Measurements from ENCODE around the gene CRTC2. TPM values are rescaled to one million over a fixed set of nuclear protein-coding genes. Genes with fewer than 3 reads are reported as not detected.

Gene CRTC2
- total and polyA plus RNA-seq, 2 of the 4 experiments (the other 2 are of a cell fraction), result 2.7 to 20.1 TPM

DNA sequence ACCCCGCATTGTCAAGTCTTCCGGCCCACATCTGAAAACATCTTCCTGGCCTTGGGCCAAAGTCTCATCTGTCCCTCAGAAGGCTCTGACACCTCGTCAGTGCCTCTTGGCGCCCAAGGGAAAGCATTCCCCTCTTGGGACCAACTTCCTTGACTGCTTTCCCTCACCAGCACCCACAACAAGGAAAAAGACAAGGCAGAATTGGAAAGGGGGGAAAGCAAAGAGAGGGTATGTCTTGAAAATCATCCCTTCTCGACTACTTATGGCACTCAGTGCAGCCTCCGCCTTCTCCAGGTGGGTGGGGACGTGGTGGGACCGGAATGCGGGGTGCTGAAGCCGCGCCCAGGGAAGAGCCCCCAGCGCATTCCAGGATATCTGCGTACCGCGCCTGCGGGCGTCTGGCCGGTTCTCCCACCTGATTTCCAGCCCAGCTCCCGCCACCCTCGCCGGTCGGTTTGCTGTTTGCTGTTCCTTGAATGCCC, 5.5 kb upstream of the CRTC2 start:
- dilution Hi-C loops (cut with HindIII; ENCODE audit: low sequenced_read_pairs, unreplicated experiment) (no loop called here), intact Hi-C loops (cut with micrococcal nuclease) (loop anchor here (2.0 kb wide), 1 partner anchor 23 kb away; the partner anchor contains the start of gene RAB13), in situ Hi-C loops (cut with MboI; ENCODE audit: low sequenced_read_pairs) (loop anchor here (25.0 kb wide), 1 partner anchor 427 kb away; the partner anchor contains the start of genes S100A3, S100A4, S100A5 and S100A6)
- WGBS, 2 experiments (ENCODE audit: extremely low coverage in 2 of 2, insufficient read length in 1 of 2), result 1% methylated on average over 14 of the region's 22 CpGs; no CpG with 5 or more reads in 1 of the 2 experiments
- TSS peak; percentile 37 for BruUV-seq (replicated peaks)
- H3K36me3 ChIP-seq (ENCODE audit: control insufficient read depth, insufficient read depth, low read length), result peaks cover 13% of the 10 kb centered on the region; the same call in 1 of the 2 replicates
- no peak for TF ChIP-seq BHLHE40 (IDR thresholded peaks at IDR 0.05; ENCODE audit: low read depth, low read length)
- no peak for TF ChIP-seq SMC3 (IDR thresholded peaks at IDR 0.05; ENCODE audit: low read depth, low read length)
- no peak for TF ChIP-seq FOS (IDR thresholded peaks at IDR 0.05; ENCODE audit: low read depth, low read length)
- no peak for TF ChIP-seq CHD1 (IDR thresholded peaks at IDR 0.05; ENCODE audit: low read depth, low read length)
- TF ChIP-seq, protein P1, sequence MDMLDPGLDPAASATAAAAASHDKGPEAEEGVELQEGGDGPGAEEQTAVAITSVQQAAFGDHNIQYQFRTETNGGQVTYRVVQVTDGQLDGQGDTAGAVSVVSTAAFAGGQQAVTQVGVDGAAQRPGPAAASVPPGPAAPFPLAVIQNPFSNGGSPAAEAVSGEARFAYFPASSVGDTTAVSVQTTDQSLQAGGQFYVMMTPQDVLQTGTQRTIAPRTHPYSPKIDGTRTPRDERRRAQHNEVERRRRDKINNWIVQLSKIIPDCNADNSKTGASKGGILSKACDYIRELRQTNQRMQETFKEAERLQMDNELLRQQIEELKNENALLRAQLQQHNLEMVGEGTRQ (IDR thresholded peaks at IDR 0.05; ENCODE audit: low read depth, low read length), result no peak
- no peak for TF ChIP-seq RAD21 (IDR thresholded peaks at IDR 0.05; ENCODE audit: low read length)
- TF ChIP-seq MXI1 (IDR thresholded peaks at IDR 0.05; ENCODE audit: borderline replicate concordance, low read depth, low read length), result no peak
- TF ChIP-seq POLR2A (IDR thresholded peaks at IDR 0.05; ENCODE audit: low read depth, low read length), result no peak; the same call in 1 of the 2 replicates
- TF ChIP-seq, protein P2, sequence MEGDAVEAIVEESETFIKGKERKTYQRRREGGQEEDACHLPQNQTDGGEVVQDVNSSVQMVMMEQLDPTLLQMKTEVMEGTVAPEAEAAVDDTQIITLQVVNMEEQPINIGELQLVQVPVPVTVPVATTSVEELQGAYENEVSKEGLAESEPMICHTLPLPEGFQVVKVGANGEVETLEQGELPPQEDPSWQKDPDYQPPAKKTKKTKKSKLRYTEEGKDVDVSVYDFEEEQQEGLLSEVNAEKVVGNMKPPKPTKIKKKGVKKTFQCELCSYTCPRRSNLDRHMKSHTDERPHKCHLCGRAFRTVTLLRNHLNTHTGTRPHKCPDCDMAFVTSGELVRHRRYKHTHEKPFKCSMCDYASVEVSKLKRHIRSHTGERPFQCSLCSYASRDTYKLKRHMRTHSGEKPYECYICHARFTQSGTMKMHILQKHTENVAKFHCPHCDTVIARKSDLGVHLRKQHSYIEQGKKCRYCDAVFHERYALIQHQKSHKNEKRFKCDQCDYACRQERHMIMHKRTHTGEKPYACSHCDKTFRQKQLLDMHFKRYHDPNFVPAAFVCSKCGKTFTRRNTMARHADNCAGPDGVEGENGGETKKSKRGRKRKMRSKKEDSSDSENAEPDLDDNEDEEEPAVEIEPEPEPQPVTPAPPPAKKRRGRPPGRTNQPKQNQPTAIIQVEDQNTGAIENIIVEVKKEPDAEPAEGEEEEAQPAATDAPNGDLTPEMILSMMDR (conservative IDR thresholded peaks at IDR 0.05; ENCODE audit: low read depth, low read length), result no peak
- TF ChIP-seq NFE2L2 (IDR thresholded peaks at IDR 0.05; ENCODE audit: low read depth, low read length), result no peak
- TF ChIP-seq, protein P3, sequence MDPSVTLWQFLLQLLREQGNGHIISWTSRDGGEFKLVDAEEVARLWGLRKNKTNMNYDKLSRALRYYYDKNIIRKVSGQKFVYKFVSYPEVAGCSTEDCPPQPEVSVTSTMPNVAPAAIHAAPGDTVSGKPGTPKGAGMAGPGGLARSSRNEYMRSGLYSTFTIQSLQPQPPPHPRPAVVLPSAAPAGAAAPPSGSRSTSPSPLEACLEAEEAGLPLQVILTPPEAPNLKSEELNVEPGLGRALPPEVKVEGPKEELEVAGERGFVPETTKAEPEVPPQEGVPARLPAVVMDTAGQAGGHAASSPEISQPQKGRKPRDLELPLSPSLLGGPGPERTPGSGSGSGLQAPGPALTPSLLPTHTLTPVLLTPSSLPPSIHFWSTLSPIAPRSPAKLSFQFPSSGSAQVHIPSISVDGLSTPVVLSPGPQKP (IDR thresholded peaks at IDR 0.05; ENCODE audit: borderline replicate concordance, low read depth, low read length), result no peak
- TF ChIP-seq MAFK (IDR thresholded peaks at IDR 0.05; ENCODE audit: low read depth, low read length), result no peak
- H3K9me3 ChIP-seq (ENCODE audit: control insufficient read depth, insufficient read depth, low read length), result no peaks in the 10 kb centered on the region
- ATAC-seq (ENCODE audit: low read depth) (no peak), DNase-seq (no peak)
- peak overlapping the region; percentile 68 for H2BK120ac ChIP-seq (ENCODE audit: low read depth, low read length)
- ChIA-PET CTCF (interaction anchor here (1.4 to 2.1 kb wide), 2 partner anchors 12 to 18 kb away, joined by 3 to 10 read pairs; partner anchors contain the start of gene DENND4B), POLR2A (ENCODE audit: unreplicated experiment) (interaction anchor here (1.1 kb wide), 1 partner anchor 14 kb away, joined by 3 read pairs; the partner anchor contains the start of gene JTB)
- peak overlapping the region; percentile 98 for H3K23ac ChIP-seq (ENCODE audit: low read depth, low read length)
- peak overlapping the region; percentile 69 for H2BK5ac ChIP-seq (ENCODE audit: low read depth, low read length, poor library complexity, severe bottlenecking)
- peak overlapping the region; percentile 54 for H4K5ac ChIP-seq (ENCODE audit: low read depth, low read length)
- peak overlapping the region; percentile 42; the same call in 1 of the 3 replicates for H2BK15ac ChIP-seq (ENCODE audit: low read depth, low read length)
- peak overlapping the region; percentile 86 for H3K4me2 ChIP-seq (ENCODE audit: low read depth, low read length)
- peak overlapping the region; percentile 93 for H2AK5ac ChIP-seq (ENCODE audit: low read depth, low read length)
- peak overlapping the region; percentile 62 for H3K9ac ChIP-seq (ENCODE audit: low read depth, low read length)
- peak overlapping the region; percentile 36 for H3K27ac ChIP-seq (ENCODE audit: insufficient read depth, low read length)
- H3K18ac ChIP-seq (ENCODE audit: low read depth, low read length), result peak overlapping the region; percentile 14
- peak overlapping the region; percentile 58; the same call in 1 of the 2 replicates for H2BK20ac ChIP-seq (ENCODE audit: low read depth, low read length)
- H3K4me3 ChIP-seq (ENCODE audit: insufficient read depth, low read depth, low read length), result peak overlapping the region; percentile 76
- H3K9me1 ChIP-seq (ENCODE audit: insufficient read depth, low read length), result peaks cover 17% of the 10 kb centered on the region; the same call in 1 of the 2 replicates
- H3K4ac ChIP-seq (ENCODE audit: low read depth, low read length), result peak overlapping the region; percentile 97
- peaks cover 14 to 67% of the 10 kb centered on the region in 2 experiments; a peak in 3 of 4 replicates for H3K79me1 ChIP-seq (ENCODE audit: low read depth in 1 of 2, low read length in 2 of 2)
- H3K27me3 ChIP-seq (ENCODE audit: control insufficient read depth, insufficient read depth, low read length), result no peaks in the 10 kb centered on the region
- H2AFZ ChIP-seq (replicated peaks; ENCODE audit: low read length, poor library complexity), result peak overlapping the region; percentile 98
- peak overlapping the region; percentile 87 for H3K56ac ChIP-seq (ENCODE audit: extremely low read depth, insufficient read depth, low read length)
- peak overlapping the region; percentile 86 for H4K91ac ChIP-seq (ENCODE audit: insufficient read depth, low read depth, low read length)
- H4K20me1 ChIP-seq (ENCODE audit: insufficient read depth, low read length), result peaks cover 3% of the 10 kb centered on the region
- peaks cover 7% of the 10 kb centered on the region for H3K4me1 ChIP-seq (ENCODE audit: control insufficient read depth, insufficient read depth, low read length)
- H4K8ac ChIP-seq (ENCODE audit: low read depth in 2 of 2, low read length in 2 of 2), result peak overlapping the region; percentile 61 to 87
- H3K14ac ChIP-seq (replicated peaks; ENCODE audit: low read depth, low read length), result peak overlapping the region; percentile 94
- H2AK9ac ChIP-seq (replicated peaks; ENCODE audit: low read depth, low read length, poor library complexity), result peak overlapping the region; percentile 98

All from IMR-90 (cell line).